HEK293T (cell line): ENCODE measurements around the gene ZSCAN30.
"Not testable (repeated sequence)": the region's sequence is repeated elsewhere in the genome, so short reads cannot be mapped to it uniquely, and the experiment has no call there.

Experiments used
- ARNT ChIP-seq: fragments of 450-650 bp; IDR thresholded peaks from 2 replicates; pipeline ENCODE4 v1.6.1; 2017; ENCODE audit warnings: mild to moderate bottlenecking
- BHLHE40 ChIP-seq: fragments of 450-650 bp; IDR thresholded peaks from 2 replicates; pipeline ENCODE4 v1.6.1; 2016; ENCODE audit warnings: mild to moderate bottlenecking, moderate library complexity, borderline replicate concordance
- ELF4 ChIP-seq: fragments of 450-650 bp; IDR thresholded peaks from 2 replicates; pipeline ENCODE4 v1.6.1; 2017; ENCODE audit warnings: antibody characterized with exemption
- FOXK2 ChIP-seq: fragments of 450-650 bp; IDR thresholded peaks from 2 replicates; pipeline ENCODE4 v1.6.1; 2016; ENCODE audit warnings: mild to moderate bottlenecking
- FOXM1 ChIP-seq: fragments of 450-650 bp; IDR thresholded peaks from 2 replicates; pipeline ENCODE4 v1.6.1; 2017; ENCODE audit warnings: mild to moderate bottlenecking, borderline replicate concordance
- HDGF ChIP-seq: fragments of 450-650 bp; IDR thresholded peaks from 2 replicates; pipeline ENCODE4 v1.6.1; 2017; ENCODE audit warnings: antibody characterized with exemption, borderline replicate concordance
- L3MBTL2 ChIP-seq: fragments of 450-650 bp; conservative IDR thresholded peaks from 2 replicates; pipeline ENCODE4 v1.6.1; 2016; ENCODE audit warnings: mild to moderate bottlenecking
- PKNOX1 ChIP-seq: fragments of 450-650 bp; IDR thresholded peaks from 2 replicates; pipeline ENCODE4 v1.6.1; 2016
- SP1 ChIP-seq: fragments of 450-650 bp; IDR thresholded peaks from 2 replicates; pipeline ENCODE4 v1.6.1; 2017

DNA sequence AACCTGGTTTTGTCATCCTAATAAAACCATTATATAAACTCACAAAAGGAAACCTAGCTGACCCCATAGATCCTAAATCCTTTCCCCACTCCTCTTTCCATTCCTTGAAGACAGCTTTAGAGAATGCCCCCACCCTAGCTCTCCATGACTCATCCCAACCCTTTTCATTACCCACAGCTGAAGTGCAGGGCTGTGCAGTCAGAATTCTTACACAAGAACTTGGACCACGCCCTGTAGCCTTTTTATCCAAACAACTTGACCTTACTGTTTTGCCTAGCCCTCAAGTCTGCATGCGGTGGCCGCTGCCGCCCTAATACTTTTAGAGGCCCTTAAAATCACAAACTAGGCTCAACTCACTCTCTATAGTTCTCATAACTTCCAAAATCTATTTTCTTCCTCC is 70.7 kb downstream of the ZSCAN30 start:
- not testable (repeated sequence) for TF ChIP-seq FOXM1, SP1, HDGF, PKNOX1, BHLHE40, L3MBTL2, ARNT, FOXK2, ELF4
